H9 (cell line): ENCODE data around the gene KRT85. TPM values are rescaled to one million over a fixed set of nuclear protein-coding genes. Genes with fewer than 3 reads are reported as not detected.

ENCODE experiments used
- DNase-seq: peaks from one replicate; pipeline ENCODE4 v3.0.0-alpha.2; 2017
- H2AFZ ChIP-seq: one replicate; pipeline ENCODE4 v1.6.1; 2013; ENCODE audit warnings: mild to moderate bottlenecking, low read length, control low read depth, moderate library complexity
- H2AK5ac ChIP-seq: 2 replicates; pipeline ENCODE4 v1.6.1; 2013; ENCODE audit warnings: low read length, control low read depth, mixed read lengths; ENCODE audit not compliant: insufficient read length
- H2BK120ac ChIP-seq: one replicate; pipeline ENCODE4 v1.6.1; 2013; ENCODE audit warnings: low read depth, mild to moderate bottlenecking, low read length, control low read depth, inconsistent platforms; ENCODE audit not compliant: poor library complexity, severe bottlenecking
- H2BK12ac ChIP-seq: 2 replicates; pipeline ENCODE4 v1.6.1; 2013; ENCODE audit warnings: low read length, control low read depth, mixed read lengths, low read depth; ENCODE audit not compliant: insufficient read length
- H2BK15ac ChIP-seq: 2 replicates; pipeline ENCODE4 v1.6.1; 2013; ENCODE audit warnings: low read depth, low read length, control low read depth
- H2BK20ac ChIP-seq: one replicate; pipeline ENCODE4 v1.6.1; 2013; ENCODE audit warnings: low read depth, mild to moderate bottlenecking, low read length, control low read depth, inconsistent platforms; ENCODE audit not compliant: poor library complexity, severe bottlenecking
- H2BK5ac ChIP-seq: 2 replicates; pipeline ENCODE4 v1.6.1; 2013; ENCODE audit warnings: low read length, control low read depth, mixed read lengths; ENCODE audit not compliant: insufficient read length
- H3K14ac ChIP-seq: 2 replicates; pipeline ENCODE4 v1.6.1; 2013; ENCODE audit warnings: low read length, control low read depth; ENCODE audit not compliant: insufficient read depth
- H3K18ac ChIP-seq: 2 replicates; pipeline ENCODE4 v1.6.1; 2013; ENCODE audit warnings: low read depth, mild to moderate bottlenecking, mixed read lengths, low read length, control low read depth; ENCODE audit not compliant: insufficient read length
- H3K23ac ChIP-seq: 2 replicates; pipeline ENCODE4 v1.6.1; 2013; ENCODE audit warnings: low read length, control low read depth, mixed read lengths, low read depth; ENCODE audit not compliant: insufficient read length
- H3K23me2 ChIP-seq: 2 replicates; pipeline ENCODE4 v1.6.1; 2013; ENCODE audit warnings: low read depth, mild to moderate bottlenecking, mixed read lengths, low read length, control low read depth; ENCODE audit not compliant: insufficient read length, poor library complexity, severe bottlenecking
- H3K27ac ChIP-seq: 2 replicates; pipeline ENCODE4 v1.5.1; 2013; ENCODE audit warnings: low read length, control low read depth, mixed read lengths, low read depth; ENCODE audit not compliant: insufficient read length
- H3K27me3 ChIP-seq: 2 replicates; pipeline ENCODE4 v1.6.1; 2013; ENCODE audit warnings: low read length, control low read depth, inconsistent platforms; ENCODE audit not compliant: insufficient read depth
- H3K4ac ChIP-seq: 2 replicates; pipeline ENCODE4 v1.6.1; 2013; ENCODE audit warnings: low read depth, mild to moderate bottlenecking, control low read depth, inconsistent platforms, low read length, moderate library complexity
- H3K4me1 ChIP-seq: 2 replicates; pipeline ENCODE4 v1.6.1; 2013; ENCODE audit warnings: low read length, control low read depth, inconsistent platforms; ENCODE audit not compliant: insufficient read depth
- H3K4me2 ChIP-seq: 2 replicates; pipeline ENCODE4 v1.6.1; 2013; ENCODE audit warnings: low read length, control low read depth, mixed read lengths; ENCODE audit not compliant: insufficient read length, insufficient read depth
- H3K56ac ChIP-seq: 2 replicates; pipeline ENCODE4 v1.6.1; 2013; ENCODE audit warnings: low read depth, mild to moderate bottlenecking, mixed read lengths, low read length, control low read depth; ENCODE audit not compliant: insufficient read length
- H3K79me1 ChIP-seq: 2 replicates; pipeline ENCODE4 v1.6.1; 2013; ENCODE audit warnings: low read depth, mild to moderate bottlenecking, moderate library complexity, low read length, control low read depth, inconsistent platforms; ENCODE audit not compliant: insufficient read depth, poor library complexity, severe bottlenecking
- H3K79me2 ChIP-seq: 2 replicates; pipeline ENCODE4 v1.6.1; 2013; ENCODE audit warnings: low read length, control low read depth, inconsistent platforms; ENCODE audit not compliant: insufficient read depth
- H3K9ac ChIP-seq: 2 replicates; pipeline ENCODE4 v1.6.1; 2013; ENCODE audit warnings: low read length, control low read depth, mixed read lengths; ENCODE audit not compliant: insufficient read length; ENCODE audit errors: extremely low read depth
- H3K9me3 ChIP-seq: one replicate; pipeline ENCODE4 v1.6.1; 2013; ENCODE audit warnings: low read depth, low read length, inconsistent platforms; ENCODE audit not compliant: control insufficient read depth
- H3T11ph ChIP-seq: one replicate; pipeline ENCODE4 v1.6.1; 2013; ENCODE audit warnings: mild to moderate bottlenecking, low read length, control low read depth, inconsistent platforms
- H4K20me1 ChIP-seq: one replicate; pipeline ENCODE4 v1.6.1; 2013; ENCODE audit not compliant: control insufficient read depth, insufficient read length, insufficient read depth
- H4K5ac ChIP-seq: 2 replicates; pipeline ENCODE4 v1.6.1; 2013; ENCODE audit warnings: low read depth, mild to moderate bottlenecking, mixed read lengths, low read length, control low read depth; ENCODE audit not compliant: insufficient read length
- H4K8ac ChIP-seq: replicated peaks from 2 replicates; pipeline ENCODE4 v1.6.1; 2013; ENCODE audit warnings: low read length, control low read depth, mixed read lengths, low read depth; ENCODE audit not compliant: insufficient read length
- H4K91ac ChIP-seq: 2 replicates; pipeline ENCODE4 v1.6.1; 2013; ENCODE audit warnings: low read depth, mild to moderate bottlenecking, moderate library complexity, mixed read lengths, low read length, control low read depth; ENCODE audit not compliant: insufficient read length
- H3K27ac Mint-ChIP-seq, 3 experiments: 2 replicates in 2 of 3; 3 replicates in 1 of 3; pipeline ENCODE4 v1.8.0; 2020 to 2021; ENCODE audit warnings: mixed read lengths in 3 of 3, mild to moderate bottlenecking in 1 of 3, moderate library complexity in 1 of 3
- H3K27me3 Mint-ChIP-seq: 2 replicates; pipeline ENCODE4 v1.8.0; 2021; ENCODE audit warnings: low read depth, mild to moderate bottlenecking, moderate library complexity, mixed read lengths
- H3K36me3 Mint-ChIP-seq, 3 experiments: 2 replicates in 2 of 3; 3 replicates in 1 of 3; pipeline ENCODE4 v1.8.0; 2020 to 2021; ENCODE audit warnings: low read depth in 3 of 3, mixed read lengths in 3 of 3; ENCODE audit not compliant: insufficient read depth in 1 of 3
- H3K4me1 Mint-ChIP-seq, 2 experiments: 2 replicates each; pipeline ENCODE4 v1.8.0; 2020; ENCODE audit warnings: mixed read lengths in 2 of 2
- H3K4me3 Mint-ChIP-seq, 2 experiments: 2 replicates in 1 of 2; 3 replicates in 1 of 2; pipeline ENCODE4 v1.8.0; 2020 to 2021; ENCODE audit warnings: mild to moderate bottlenecking in 2 of 2, mixed read lengths in 2 of 2, moderate library complexity in 1 of 2
- H3K9me3 Mint-ChIP-seq, 2 experiments: 2 replicates in 1 of 2; 3 replicates in 1 of 2; pipeline ENCODE4 v1.8.0; 2020; ENCODE audit warnings: mild to moderate bottlenecking in 2 of 2, mixed read lengths in 2 of 2, moderate library complexity in 1 of 2
- WGBS: extraction: QIAGEN DNeasy Blood & Tissue Kit; methylation state at CpG from one replicate; pipeline ENCODE4 v1.1.7; 2013; ENCODE audit warnings: missing lambda C conversion rate, low lambda C conversion rate, mixed read lengths; ENCODE audit not compliant: insufficient read length; ENCODE audit errors: extremely low coverage; 5-methylcytosine and 5-hydroxymethylcytosine counted together
- total RNA-seq: library from RNA; stranded (reverse); gene quantifications from 2 replicates; pipeline ENCODE4 v1.2.1, GENCODE V29; 2021
- TF ChIP-seq, protein P1 (sequence below): fragments of 200-600 bp; sonication (generic); conservative IDR thresholded peaks from 3 replicates; pipeline ENCODE4 v1.8.0; 2021; ENCODE audit warnings: antibody characterized with exemption, mild to moderate bottlenecking

The KRT85 gene
- total RNA-seq, 1 experiment from 2014 or later: not detected

DNA sequence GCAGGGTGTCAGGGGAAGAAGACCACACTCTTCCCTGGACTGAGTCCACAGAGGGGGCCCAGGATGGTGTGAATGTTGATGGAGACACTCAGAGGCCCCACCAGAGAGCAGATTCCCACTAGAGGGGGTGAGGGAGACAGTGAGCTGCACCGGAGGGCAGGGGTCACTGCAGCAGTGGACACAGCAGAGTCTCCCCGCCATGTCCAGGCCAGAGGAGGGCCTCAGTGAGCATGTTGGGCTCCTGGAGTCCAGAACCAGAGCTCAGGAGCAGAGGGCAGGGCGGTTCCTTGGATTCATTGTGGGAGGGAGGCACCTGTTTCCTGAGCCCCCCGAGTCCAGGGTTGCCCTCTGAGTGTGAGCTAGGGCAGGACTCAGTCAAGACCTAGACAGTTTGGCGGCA, 40.6 kb upstream of the KRT85 start:
- Histone ChIP-seq H3K27me3 (no peaks in the 10 kb centered on the region), H3K9me3 (no peaks in the 10 kb centered on the region), H3K4me2 (no peak overlapping the region), H3K56ac (no peak overlapping the region), H2AFZ (no peak overlapping the region), H4K91ac (no peak overlapping the region), H2BK12ac (no peak overlapping the region), H3K14ac (no peak overlapping the region; the same call in 1 of the 2 replicates), H3K79me1 (no peaks in the 10 kb centered on the region), H3K9ac (no peak overlapping the region), H3K27ac (no peak overlapping the region), H2AK5ac (no peak overlapping the region), H3K23me2 (no peaks in the 10 kb centered on the region), H4K20me1 (no peaks in the 10 kb centered on the region), H3K4me1 (peaks cover 1% of the 10 kb centered on the region; the same call in 1 of the 2 replicates), H2BK15ac (no peak overlapping the region), H2BK120ac (no peak overlapping the region), H3K23ac (no peak overlapping the region), H3T11ph (no peak overlapping the region), H2BK5ac (no peak overlapping the region), H3K79me2 (no peaks in the 10 kb centered on the region), H3K4ac (no peak overlapping the region), H2BK20ac (no peak overlapping the region), H4K8ac (no peak overlapping the region), H3K18ac (no peak overlapping the region), H4K5ac (no peak overlapping the region)
- TF ChIP-seq, protein P1, sequence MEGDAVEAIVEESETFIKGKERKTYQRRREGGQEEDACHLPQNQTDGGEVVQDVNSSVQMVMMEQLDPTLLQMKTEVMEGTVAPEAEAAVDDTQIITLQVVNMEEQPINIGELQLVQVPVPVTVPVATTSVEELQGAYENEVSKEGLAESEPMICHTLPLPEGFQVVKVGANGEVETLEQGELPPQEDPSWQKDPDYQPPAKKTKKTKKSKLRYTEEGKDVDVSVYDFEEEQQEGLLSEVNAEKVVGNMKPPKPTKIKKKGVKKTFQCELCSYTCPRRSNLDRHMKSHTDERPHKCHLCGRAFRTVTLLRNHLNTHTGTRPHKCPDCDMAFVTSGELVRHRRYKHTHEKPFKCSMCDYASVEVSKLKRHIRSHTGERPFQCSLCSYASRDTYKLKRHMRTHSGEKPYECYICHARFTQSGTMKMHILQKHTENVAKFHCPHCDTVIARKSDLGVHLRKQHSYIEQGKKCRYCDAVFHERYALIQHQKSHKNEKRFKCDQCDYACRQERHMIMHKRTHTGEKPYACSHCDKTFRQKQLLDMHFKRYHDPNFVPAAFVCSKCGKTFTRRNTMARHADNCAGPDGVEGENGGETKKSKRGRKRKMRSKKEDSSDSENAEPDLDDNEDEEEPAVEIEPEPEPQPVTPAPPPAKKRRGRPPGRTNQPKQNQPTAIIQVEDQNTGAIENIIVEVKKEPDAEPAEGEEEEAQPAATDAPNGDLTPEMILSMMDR: peak; percentile 19; the same call in 1 of the 3 replicates
- no peak overlapping the region for H3K4me3 Mint-ChIP-seq
- H3K4me1 Mint-ChIP-seq: peaks cover 5 to 6% of the 10 kb centered on the region in 2 experiments
- no peak for DNase-seq
- peaks cover 2 to 5% (median 4%) of the 10 kb centered on the region in 3 experiments; a peak in 5 of 7 replicates for H3K36me3 Mint-ChIP-seq
- no CpG with 5 or more reads among the region's 5 CpGs for WGBS
- no peak overlapping the region for H3K27ac Mint-ChIP-seq
- H3K27me3 Mint-ChIP-seq: peaks cover 12% of the 10 kb centered on the region; the same call in 1 of the 2 replicates
- H3K9me3 Mint-ChIP-seq: peaks cover 16 to 17% of the 10 kb centered on the region in 2 experiments
